ENCODE measurements around the gene CLEC1B. TPM values are rescaled to one million over a fixed set of nuclear protein-coding genes. Genes with fewer than 3 reads are reported as not detected.

CLEC1B gene
- total and polyA plus RNA-seq, 2 of the 4 experiments (the other 2 are of a cell fraction) = not detected

DNA sequence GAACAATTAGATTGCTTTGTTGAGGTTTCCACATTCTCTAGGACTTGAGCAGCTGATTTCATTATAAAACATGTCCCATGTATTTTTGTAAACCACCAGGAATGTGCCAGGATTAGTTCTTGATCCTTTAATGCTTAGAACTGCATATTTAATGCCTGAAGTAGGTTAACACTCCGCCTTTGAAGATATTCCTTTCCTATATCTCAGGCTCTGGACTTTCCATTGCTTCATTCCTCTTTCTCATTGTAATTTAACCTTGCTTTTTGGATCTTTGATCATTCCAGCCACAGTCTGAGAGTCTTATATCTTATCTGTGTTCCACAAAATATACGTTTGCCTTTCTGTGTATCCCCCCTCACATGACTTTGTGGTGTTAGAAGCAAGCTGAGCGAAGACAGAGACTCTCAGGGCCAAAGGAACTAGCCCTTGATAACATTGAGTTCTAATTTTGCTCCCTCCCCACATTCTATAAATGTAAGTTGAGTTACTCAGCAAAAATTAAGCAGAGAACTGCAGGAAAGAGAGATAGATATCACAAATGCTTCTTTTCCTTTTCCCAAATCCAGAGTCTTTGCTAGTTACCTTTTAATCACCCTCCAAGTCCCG lies 2.4 kb upstream of the CLEC1B start:
- no peak overlapping the region for H3K18ac ChIP-seq (ENCODE audit: low read depth, low read length)
- intact Hi-C loops (cut with micrococcal nuclease) (no loop called here), in situ Hi-C loops (cut with MboI; ENCODE audit: low sequenced_read_pairs) (no loop called here), dilution Hi-C loops (cut with HindIII; ENCODE audit: low sequenced_read_pairs, unreplicated experiment) (no loop called here)
- DNase-seq (no peak), ATAC-seq (ENCODE audit: low read depth) (no peak)
- no peak overlapping the region for H3K4me2 ChIP-seq (ENCODE audit: low read depth, low read length)
- H2BK5ac ChIP-seq (ENCODE audit: low read depth, low read length, poor library complexity, severe bottlenecking) = no peak overlapping the region
- CTCF ChIA-PET = interaction anchor here (0.5 to 1.4 kb wide), 4 partner anchors 9 to 253 kb away, joined by 3 to 7 read pairs (median 4); partner anchors contain the start of gene CLEC12B
- no peak overlapping the region for H4K5ac ChIP-seq (ENCODE audit: low read depth, low read length)
- H4K20me1 ChIP-seq (ENCODE audit: insufficient read depth, low read length) = no peaks in the 10 kb centered on the region
- H3K56ac ChIP-seq (ENCODE audit: extremely low read depth, insufficient read depth, low read length) = no peak overlapping the region
- 100% methylated on average over 1 of the region's 4 CpGs; no CpG with 5 or more reads in 1 of the 2 experiments for WGBS, 2 experiments (ENCODE audit: extremely low coverage in 2 of 2, insufficient read length in 1 of 2)
- no peaks in the 10 kb centered on the region for H3K9me1 ChIP-seq (ENCODE audit: insufficient read depth, low read length)
- H3K4me1 ChIP-seq (ENCODE audit: control insufficient read depth, insufficient read depth, low read length) = 0 out of 2 replicates have a peak, but pooled peaks cover 1% of the 10 kb centered on the region
- no peaks in the 10 kb centered on the region for H3K79me1 ChIP-seq (ENCODE audit: low read depth in 1 of 2, low read length in 2 of 2)
- no peak overlapping the region for H2AK9ac ChIP-seq (replicated peaks; ENCODE audit: low read depth, low read length, poor library complexity)
- BruUV-seq (replicated peaks) = no TSS peak
- H3K4me3 ChIP-seq (ENCODE audit: insufficient read depth, low read depth, low read length) = no peak overlapping the region
- H3K23ac ChIP-seq (ENCODE audit: low read depth, low read length) = no peak overlapping the region
- no peaks in the 10 kb centered on the region for H3K36me3 ChIP-seq (ENCODE audit: control insufficient read depth, insufficient read depth, low read length)
- H3K9me3 ChIP-seq (ENCODE audit: control insufficient read depth, insufficient read depth, low read length) = no peaks in the 10 kb centered on the region
- no peak overlapping the region for H3K14ac ChIP-seq (replicated peaks; ENCODE audit: low read depth, low read length)
- no peak overlapping the region for H2BK120ac ChIP-seq (ENCODE audit: low read depth, low read length)
- no peak for TF ChIP-seq MAZ (IDR thresholded peaks at IDR 0.05; ENCODE audit: borderline replicate concordance, low read depth, low read length)
- no peak for TF ChIP-seq BHLHE40 (IDR thresholded peaks at IDR 0.05; ENCODE audit: low read depth, low read length)
- no peak for TF ChIP-seq MXI1 (IDR thresholded peaks at IDR 0.05; ENCODE audit: borderline replicate concordance, low read depth, low read length)
- no peak for TF ChIP-seq SMC3 (IDR thresholded peaks at IDR 0.05; ENCODE audit: low read depth, low read length)
- TF ChIP-seq RFX5 (IDR thresholded peaks at IDR 0.05; ENCODE audit: low read depth, low read length) = no peak
- no peak for TF ChIP-seq POLR2A (IDR thresholded peaks at IDR 0.05; ENCODE audit: low read depth, low read length)
- TF ChIP-seq FOS (IDR thresholded peaks at IDR 0.05; ENCODE audit: low read depth, low read length) = no peak
- TF ChIP-seq MAFK (IDR thresholded peaks at IDR 0.05; ENCODE audit: low read depth, low read length) = no peak
- TF ChIP-seq NFE2L2 (IDR thresholded peaks at IDR 0.05; ENCODE audit: low read depth, low read length) = no peak
- TF ChIP-seq CEBPB (IDR thresholded peaks at IDR 0.05; ENCODE audit: low read depth, low read length) = no peak
- TF ChIP-seq, protein P1, sequence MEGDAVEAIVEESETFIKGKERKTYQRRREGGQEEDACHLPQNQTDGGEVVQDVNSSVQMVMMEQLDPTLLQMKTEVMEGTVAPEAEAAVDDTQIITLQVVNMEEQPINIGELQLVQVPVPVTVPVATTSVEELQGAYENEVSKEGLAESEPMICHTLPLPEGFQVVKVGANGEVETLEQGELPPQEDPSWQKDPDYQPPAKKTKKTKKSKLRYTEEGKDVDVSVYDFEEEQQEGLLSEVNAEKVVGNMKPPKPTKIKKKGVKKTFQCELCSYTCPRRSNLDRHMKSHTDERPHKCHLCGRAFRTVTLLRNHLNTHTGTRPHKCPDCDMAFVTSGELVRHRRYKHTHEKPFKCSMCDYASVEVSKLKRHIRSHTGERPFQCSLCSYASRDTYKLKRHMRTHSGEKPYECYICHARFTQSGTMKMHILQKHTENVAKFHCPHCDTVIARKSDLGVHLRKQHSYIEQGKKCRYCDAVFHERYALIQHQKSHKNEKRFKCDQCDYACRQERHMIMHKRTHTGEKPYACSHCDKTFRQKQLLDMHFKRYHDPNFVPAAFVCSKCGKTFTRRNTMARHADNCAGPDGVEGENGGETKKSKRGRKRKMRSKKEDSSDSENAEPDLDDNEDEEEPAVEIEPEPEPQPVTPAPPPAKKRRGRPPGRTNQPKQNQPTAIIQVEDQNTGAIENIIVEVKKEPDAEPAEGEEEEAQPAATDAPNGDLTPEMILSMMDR (conservative IDR thresholded peaks at IDR 0.05; ENCODE audit: low read depth, low read length) = no peak
- TF ChIP-seq, protein P2, sequence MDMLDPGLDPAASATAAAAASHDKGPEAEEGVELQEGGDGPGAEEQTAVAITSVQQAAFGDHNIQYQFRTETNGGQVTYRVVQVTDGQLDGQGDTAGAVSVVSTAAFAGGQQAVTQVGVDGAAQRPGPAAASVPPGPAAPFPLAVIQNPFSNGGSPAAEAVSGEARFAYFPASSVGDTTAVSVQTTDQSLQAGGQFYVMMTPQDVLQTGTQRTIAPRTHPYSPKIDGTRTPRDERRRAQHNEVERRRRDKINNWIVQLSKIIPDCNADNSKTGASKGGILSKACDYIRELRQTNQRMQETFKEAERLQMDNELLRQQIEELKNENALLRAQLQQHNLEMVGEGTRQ (IDR thresholded peaks at IDR 0.05; ENCODE audit: low read depth, low read length) = no peak
- TF ChIP-seq RAD21 (IDR thresholded peaks at IDR 0.05; ENCODE audit: low read length) = no peak
- TF ChIP-seq, protein P3, sequence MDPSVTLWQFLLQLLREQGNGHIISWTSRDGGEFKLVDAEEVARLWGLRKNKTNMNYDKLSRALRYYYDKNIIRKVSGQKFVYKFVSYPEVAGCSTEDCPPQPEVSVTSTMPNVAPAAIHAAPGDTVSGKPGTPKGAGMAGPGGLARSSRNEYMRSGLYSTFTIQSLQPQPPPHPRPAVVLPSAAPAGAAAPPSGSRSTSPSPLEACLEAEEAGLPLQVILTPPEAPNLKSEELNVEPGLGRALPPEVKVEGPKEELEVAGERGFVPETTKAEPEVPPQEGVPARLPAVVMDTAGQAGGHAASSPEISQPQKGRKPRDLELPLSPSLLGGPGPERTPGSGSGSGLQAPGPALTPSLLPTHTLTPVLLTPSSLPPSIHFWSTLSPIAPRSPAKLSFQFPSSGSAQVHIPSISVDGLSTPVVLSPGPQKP (IDR thresholded peaks at IDR 0.05; ENCODE audit: borderline replicate concordance, low read depth, low read length) = no peak
- no peak for TF ChIP-seq CHD1 (IDR thresholded peaks at IDR 0.05; ENCODE audit: low read depth, low read length)
- TF ChIP-seq RCOR1 (IDR thresholded peaks at IDR 0.05; ENCODE audit: insufficient replicate concordance, low read length) = no peak
- H4K8ac ChIP-seq (ENCODE audit: low read depth in 2 of 2, low read length in 2 of 2) = no peak overlapping the region
- no peak overlapping the region for H2BK15ac ChIP-seq (ENCODE audit: low read depth, low read length)
- H4K91ac ChIP-seq (ENCODE audit: insufficient read depth, low read depth, low read length) = no peak overlapping the region
- H3K27me3 ChIP-seq (ENCODE audit: control insufficient read depth, insufficient read depth, low read length) = peaks cover 6% of the 10 kb centered on the region
- no peak overlapping the region for H3K9ac ChIP-seq (ENCODE audit: low read depth, low read length)
- H2AFZ ChIP-seq (replicated peaks; ENCODE audit: low read length, poor library complexity) = no peak overlapping the region
- H2AK5ac ChIP-seq (ENCODE audit: low read depth, low read length) = no peak overlapping the region
- H3K4ac ChIP-seq (ENCODE audit: low read depth, low read length) = no peak overlapping the region
- H2BK20ac ChIP-seq (ENCODE audit: low read depth, low read length) = no peak overlapping the region
- POLR2A ChIA-PET (ENCODE audit: unreplicated experiment) = no interaction called here
- no peak overlapping the region for H3K27ac ChIP-seq (ENCODE audit: insufficient read depth, low read length)
